SK-MEL-5 (cell line): ENCODE results near the gene LASP1NB.
"Not testable (repeated sequence)": the region's sequence is repeated elsewhere in the genome, so short reads cannot be mapped to it uniquely, and the experiment has no call there.

Experiments
- DNase-seq: peaks from one replicate; pipeline ENCODE4 v3.0.0-alpha.2; 2016; ENCODE audit warnings: low read depth, low spot score
- in situ Hi-C: cut with HindIII; loops from 2 replicates; pipeline ENCODE4 v1.10.0; 2016; ENCODE audit warnings: low sequenced_read_pairs, high pct_unique_total_duplicates, low pct_unique_long_range_greater_than_20kb

Gene LASP1NB

DNA sequence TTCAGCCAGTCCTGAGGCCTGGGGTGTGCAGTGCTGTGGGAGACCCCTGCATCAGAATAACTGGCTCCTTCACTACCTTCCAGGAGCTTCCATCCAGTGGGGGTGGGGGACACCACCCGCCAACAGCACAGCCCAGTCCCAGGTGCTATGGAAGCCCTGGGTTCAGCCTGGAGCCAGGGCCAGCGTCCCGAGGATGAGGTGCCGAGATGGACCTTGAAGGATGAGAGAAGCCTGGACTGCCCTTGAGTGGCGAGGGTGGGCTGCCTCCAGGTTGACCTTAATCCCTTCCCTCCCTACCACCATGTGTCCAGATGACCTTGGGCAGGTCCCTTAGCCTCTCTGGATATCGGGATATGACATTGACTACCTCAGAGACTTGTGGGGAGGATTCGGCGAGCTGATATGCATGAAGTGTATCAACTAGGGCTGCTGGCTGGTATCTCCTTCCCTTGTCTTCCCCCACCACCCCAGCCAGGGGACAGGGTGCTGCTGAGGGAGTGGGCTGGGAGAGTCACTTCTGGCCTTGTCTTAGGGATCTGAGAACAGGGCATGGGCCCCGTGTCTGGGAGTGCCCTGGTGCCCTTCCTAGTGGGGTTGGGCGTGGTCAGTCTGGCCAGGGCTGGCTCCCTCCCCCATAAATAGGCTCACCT, 14.2 kb upstream of the LASP1NB start:
- DNase-seq: no peak

GRCh38 chr17:38911731-38912081, 13.7 kb upstream of the LASP1NB start:
- in situ Hi-C loops, DNase-seq: not testable (repeated sequence)

More for the DNA sequence above, 14.2 kb upstream of the LASP1NB start:
- in situ Hi-C loops: no loop called here

- in situ Hi-C loops: no loop called here
- no peak for DNase-seq
Observed at GRCh38 chr17:38912221-38912813, 13.1 kb upstream of the LASP1NB start.

DNA sequence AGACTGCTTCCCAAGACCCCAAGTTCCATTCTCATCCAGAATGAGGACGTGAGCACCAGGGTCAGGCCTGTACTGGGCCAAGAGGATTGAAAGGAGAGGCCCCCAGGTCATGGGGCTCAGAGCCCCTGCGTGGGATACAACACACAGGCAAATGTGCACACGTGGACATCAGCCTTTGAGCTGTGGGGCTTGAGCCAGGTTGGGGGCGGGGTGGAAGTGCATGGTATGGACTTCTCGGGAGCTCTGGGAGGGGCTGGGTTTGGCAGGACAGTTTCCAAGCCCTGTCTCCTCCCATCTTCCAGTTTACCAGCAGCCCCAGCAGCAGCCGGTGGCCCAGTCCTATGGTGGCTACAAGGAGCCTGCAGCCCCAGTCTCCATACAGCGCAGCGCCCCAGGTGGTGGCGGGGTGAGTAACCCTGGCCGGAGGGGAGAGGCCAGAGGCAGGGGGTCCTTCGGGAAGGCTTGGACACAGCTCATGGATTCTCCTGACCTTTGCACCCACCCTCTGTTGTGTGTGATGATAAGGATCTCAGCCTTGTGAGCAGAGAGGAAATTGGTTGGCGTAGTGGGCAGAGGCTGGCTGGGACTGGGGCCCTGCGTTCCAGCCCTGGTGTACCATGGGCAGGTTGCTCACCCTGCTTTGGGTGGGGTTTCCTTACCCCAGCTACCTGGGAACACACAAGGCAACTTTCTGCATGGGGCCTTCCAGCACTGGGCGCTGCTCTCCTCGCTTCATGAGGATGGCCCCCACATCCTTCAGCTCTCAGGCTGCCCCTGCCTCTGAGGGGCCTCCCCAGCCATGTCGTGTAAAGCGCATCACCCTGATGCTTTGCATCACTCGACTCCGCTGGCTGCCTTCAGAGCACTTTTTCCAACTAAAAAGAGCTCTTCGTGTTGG, 10.4 kb upstream of the LASP1NB start:
- DNase-seq: no peak
- in situ Hi-C loops: no loop called here

DNA sequence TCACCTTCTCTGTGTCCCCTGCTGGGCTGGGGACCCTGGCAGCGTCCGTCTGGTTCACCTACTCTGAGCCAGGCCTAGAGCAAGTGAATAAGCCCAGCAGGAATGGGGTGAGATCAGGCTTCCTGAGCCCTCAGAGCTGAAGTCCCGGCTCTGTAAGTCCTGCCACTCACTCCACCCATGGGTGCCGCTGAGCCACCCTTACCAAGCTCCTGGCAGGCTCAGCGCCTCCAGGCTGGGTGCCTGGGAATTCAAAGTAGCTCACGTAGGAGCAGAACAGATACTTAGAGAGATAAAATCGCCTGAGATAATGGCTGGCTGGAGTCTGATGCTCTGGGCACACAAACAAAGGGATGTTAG, 9.8 kb upstream of the LASP1NB start:
- DNase-seq: no peak
- in situ Hi-C loops: no loop called here

- DNase-seq: no peak
- in situ Hi-C loops: no loop called here
Observed at GRCh38 chr17:38916771-38917170, 8.6 kb upstream of the LASP1NB start.

DNA sequence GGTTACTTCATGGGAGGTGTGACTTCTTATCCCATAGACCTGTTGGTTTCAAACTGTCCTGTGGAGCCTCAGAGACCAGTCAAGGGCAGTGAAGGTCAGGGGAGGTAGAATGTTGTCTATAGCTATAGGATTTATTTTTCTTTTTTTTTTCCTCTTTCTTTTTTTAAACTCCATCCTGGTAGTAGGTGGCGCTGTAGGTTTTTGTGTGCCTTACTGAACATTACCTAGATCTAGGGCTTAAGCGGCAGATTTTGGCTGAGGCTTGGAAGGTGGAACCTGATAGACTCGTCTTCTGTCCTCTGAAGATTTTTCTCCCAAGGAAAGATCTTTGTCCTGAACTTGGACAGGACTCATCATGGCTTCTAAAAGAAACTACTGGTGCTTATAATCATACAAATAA, 8.2 kb upstream of the LASP1NB start:
- DNase-seq: peak; percentile 34
- in situ Hi-C loops: no loop called here

DNA sequence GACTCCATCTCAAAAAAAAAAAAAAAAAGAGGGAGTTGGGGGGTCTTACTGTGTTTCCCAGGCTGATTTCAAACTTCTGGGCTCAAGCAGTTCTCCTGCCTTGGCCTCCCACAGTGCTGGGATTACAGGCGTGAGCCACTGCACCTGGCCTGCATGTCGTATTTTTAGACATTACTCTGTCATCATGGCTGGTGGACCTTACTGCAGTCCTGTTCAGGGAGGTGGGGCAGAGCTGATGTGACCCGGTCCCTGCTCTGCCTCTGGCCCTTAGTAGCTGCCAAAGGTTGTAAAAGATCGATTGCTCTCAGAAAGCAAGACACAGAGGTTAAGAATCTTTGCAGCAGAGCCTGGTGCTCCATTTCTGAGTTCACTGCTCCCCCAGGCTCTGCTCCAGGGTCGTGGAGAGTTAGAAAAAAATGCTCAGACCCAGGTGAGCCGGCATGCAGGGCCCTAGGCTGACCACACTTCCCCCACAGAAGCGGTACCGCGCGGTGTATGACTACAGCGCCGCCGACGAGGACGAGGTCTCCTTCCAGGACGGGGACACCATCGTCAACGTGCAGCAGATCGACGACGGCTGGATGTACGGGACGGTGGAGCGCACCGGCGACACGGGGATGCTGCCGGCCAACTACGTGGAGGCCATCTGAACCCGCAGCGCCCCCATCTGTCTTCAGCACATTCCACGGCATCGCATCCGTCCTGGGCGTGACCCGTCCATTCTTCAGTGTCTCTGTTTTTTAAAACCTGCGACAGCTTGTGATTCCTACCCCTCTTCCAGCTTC, 7.1 kb upstream of the LASP1NB start:
- in situ Hi-C loops: no loop called here
- DNase-seq: no peak

DNA sequence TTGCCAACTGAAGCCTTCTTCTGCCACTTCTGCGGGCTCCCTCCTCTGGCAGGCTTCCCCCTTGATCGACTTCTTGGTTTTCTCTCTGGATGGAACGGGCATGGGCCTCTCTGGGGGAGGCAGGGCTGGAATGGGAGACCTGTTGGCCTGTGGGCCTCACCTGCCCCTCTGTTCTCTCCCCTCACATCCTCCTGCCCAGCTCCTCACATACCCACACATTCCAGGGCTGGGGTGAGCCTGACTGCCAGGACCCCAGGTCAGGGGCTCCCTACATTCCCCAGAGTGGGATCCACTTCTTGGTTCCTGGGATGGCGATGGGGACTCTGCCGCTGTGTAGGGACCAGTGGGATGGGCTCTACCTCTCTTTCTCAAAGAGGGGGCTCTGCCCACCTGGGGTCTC, 6.5 kb upstream of the LASP1NB start:
- in situ Hi-C loops: no loop called here
- DNase-seq: no peak

- DNase-seq: no peak
- in situ Hi-C loops: no loop called here
Observed at GRCh38 chr17:38919316-38920078, 5.9 kb upstream of the LASP1NB start.

DNA sequence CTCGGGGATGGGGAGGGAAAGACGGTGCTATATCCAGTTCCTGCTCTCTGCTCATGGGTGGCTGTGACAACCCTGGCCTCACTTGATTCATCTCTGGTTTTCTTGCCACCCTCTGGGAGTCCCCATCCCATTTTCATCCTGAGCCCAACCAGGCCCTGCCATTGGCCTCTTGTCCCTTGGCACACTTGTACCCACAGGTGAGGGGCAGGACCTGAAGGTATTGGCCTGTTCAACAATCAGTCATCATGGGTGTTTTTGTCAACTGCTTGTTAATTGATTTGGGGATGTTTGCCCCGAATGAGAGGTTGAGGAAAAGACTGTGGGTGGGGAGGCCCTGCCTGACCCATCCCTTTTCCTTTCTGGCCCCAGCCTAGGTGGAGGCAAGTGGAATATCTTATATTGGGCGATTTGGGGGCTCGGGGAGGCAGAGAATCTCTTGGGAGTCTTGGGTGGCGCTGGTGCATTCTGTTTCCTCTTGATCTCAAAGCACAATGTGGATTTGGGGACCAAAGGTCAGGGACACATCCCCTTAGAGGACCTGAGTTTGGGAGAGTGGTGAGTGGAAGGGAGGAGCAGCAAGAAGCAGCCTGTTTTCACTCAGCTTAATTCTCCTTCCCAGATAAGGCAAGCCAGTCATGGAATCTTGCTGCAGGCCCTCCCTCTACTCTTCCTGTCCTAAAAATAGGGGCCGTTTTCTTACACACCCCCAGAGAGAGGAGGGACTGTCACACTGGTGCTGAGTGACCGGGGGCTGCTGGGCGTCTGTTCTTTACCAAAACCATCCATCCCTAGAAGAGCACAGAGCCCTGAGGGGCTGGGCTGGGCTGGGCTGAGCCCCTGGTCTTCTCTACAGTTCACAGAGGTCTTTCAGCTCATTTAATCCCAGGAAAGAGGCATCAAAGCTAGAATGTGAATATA, 4.8 kb upstream of the LASP1NB start:
- in situ Hi-C loops: no loop called here
- no peak for DNase-seq

GRCh38 chr17:38921756-38922411, 3.5 kb upstream of the LASP1NB start:
- DNase-seq: no peak
- in situ Hi-C loops: no loop called here

GRCh38 chr17:38922538-38923297, 2.7 kb upstream of the LASP1NB start:
- DNase-seq: peak; percentile 32
- in situ Hi-C loops: no loop called here

DNA sequence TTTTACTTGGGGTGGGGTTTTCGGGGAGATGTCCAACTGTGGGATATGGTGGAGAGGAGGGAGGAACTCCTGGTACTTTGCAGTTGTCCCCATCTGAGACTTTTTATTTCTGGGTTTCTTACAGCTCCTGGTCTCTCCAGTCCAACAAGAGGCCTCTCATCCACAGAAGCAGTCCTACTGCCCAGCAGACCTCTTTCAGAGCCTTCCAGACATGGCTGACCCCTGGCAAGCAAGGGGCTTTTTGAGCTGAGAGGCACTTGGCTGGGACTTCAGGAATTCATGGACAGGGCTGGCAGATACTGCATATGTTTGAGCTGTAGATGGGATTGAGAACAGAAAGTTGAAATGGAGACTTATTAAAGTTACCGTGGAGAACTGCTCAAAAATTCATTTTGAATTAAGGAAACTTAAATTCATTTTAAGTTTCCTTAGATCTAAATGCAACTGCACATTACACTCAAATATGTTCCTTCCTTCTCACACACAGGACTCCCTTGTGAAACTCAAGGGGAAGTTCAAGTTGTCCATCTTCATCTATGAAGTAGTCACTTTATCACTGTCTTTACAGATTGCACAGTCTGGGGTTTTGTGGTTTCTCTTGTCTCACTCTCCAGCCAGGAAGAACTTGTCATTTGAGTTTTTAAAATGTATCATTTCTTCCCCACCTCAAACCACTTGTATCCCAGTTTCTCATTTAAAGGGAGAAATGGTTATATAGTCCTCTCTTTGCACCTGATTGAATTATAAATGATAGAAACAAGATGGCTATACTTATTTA, 1.1 kb downstream of the LASP1NB start:
- DNase-seq: no peak
- in situ Hi-C loops: no loop called here

DNA sequence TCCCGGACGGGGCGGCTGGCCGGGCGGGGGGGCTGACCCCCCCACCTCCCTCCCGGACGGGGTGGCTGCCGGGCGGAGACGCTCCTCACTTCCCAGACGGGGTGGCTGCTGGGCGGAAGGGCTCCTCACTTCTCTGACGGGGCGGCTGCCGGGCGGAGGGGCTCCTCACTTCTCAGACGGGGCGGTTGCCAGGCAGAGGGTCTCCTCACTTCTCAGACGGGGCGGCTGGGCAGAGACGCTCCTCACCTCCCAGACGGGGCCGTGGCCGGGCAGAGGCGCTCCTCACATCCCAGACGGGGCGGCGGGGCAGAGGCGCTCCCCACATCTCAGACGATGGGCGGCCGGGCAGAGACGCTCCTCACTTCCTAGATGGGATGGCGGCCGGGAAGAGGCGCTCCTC, 5.4 kb downstream of the LASP1NB start:
- in situ Hi-C loops: not testable (repeated sequence)

More for the DNA sequence above, 5.4 kb downstream of the LASP1NB start:
- not testable (repeated sequence) for DNase-seq
